ENCODE measurements around the gene INPP4B.

The INPP4B gene

DNA sequence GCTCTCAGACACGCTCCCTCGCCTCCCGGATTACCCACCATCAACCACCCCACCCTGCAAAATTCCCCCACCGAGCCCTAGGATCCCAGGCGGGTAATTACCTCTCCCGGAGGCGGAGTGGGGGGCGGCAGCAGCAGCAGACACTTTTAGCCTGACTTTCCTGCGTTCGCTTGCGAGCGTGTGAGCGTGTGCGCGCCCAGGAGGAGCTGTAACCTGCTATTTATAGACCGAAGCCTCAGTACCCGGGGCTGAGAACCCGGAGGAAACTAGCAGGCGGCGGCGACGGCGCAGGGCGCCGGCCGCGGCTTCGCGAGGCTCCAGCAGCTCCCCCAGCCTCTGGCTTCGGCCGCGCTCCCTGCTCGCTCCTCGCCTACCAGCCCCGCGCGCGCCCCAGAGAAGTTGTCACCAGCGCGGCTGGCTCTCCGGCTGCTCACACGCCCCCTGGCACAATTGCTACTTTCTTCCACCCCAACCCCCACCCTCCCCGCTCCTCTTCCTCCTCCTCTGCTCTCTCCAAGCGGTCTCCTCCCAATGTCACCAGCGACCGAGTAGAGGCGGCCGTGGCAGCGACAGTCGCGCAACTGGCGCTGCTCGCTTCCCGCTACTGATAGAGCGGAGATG, at the start of gene INPP4B:
INPP4B (minus strand) TSS at position 194 of the 621 bp plus-strand sequence.
- peak within 1 kb of the TSS; percentile 22; the same call in 1 of the 2 replicates for H3K27ac ChIP-seq
- TF ChIP-seq ZFX (IDR thresholded peaks at IDR 0.05; ENCODE audit: borderline replicate concordance): no peak

DNA sequence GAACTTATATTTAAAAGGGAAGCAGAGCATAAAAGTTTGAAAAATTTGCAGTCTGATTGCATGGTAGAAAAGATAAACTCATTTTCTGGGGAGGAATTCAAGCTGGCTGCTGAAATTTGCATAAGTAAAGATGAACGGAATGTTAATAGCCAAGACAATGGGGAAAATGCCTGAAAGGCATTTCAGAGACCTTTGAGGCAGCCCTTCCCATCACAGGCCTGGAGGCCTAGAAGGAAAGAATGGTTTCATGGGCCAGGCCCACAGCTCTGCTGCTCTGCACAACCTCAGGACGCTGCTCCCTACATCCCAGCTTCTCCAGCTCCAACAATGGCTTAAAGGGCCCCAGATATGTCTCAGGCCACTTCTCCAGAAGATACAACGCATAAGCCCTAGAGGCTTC, 46.9 kb upstream of the INPP4B start:
- no peak for TF ChIP-seq ZFX (IDR thresholded peaks at IDR 0.05; ENCODE audit: borderline replicate concordance)
- TF ChIP-seq, protein P1, sequence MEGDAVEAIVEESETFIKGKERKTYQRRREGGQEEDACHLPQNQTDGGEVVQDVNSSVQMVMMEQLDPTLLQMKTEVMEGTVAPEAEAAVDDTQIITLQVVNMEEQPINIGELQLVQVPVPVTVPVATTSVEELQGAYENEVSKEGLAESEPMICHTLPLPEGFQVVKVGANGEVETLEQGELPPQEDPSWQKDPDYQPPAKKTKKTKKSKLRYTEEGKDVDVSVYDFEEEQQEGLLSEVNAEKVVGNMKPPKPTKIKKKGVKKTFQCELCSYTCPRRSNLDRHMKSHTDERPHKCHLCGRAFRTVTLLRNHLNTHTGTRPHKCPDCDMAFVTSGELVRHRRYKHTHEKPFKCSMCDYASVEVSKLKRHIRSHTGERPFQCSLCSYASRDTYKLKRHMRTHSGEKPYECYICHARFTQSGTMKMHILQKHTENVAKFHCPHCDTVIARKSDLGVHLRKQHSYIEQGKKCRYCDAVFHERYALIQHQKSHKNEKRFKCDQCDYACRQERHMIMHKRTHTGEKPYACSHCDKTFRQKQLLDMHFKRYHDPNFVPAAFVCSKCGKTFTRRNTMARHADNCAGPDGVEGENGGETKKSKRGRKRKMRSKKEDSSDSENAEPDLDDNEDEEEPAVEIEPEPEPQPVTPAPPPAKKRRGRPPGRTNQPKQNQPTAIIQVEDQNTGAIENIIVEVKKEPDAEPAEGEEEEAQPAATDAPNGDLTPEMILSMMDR (IDR thresholded peaks at IDR 0.05): no peak
- no peak overlapping the region for H3K27ac ChIP-seq

DNA sequence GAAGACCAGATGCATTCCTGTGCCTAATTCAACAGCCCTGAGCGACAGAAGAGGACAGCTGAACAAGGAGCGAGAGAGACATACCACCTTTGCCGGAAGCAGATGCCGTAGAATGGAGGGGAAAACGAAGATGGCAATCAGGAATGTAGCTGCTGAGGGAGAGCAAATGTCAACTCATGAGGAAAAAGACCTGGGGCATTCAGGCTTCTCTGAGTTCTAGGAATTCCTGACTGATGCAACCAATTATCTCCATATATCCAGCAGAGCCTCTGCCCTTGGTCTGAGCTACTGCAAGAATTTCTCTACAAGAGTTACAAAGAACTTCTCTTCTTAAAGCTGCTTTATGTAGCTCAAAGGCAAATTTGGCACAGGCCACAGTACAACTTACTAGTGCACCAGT, 40.5 kb upstream of the INPP4B start:
- TF ChIP-seq, protein P1 (IDR thresholded peaks at IDR 0.05): no peak
- no peak for TF ChIP-seq ZFX (IDR thresholded peaks at IDR 0.05; ENCODE audit: borderline replicate concordance)
- H3K27ac ChIP-seq: no peak overlapping the region

DNA sequence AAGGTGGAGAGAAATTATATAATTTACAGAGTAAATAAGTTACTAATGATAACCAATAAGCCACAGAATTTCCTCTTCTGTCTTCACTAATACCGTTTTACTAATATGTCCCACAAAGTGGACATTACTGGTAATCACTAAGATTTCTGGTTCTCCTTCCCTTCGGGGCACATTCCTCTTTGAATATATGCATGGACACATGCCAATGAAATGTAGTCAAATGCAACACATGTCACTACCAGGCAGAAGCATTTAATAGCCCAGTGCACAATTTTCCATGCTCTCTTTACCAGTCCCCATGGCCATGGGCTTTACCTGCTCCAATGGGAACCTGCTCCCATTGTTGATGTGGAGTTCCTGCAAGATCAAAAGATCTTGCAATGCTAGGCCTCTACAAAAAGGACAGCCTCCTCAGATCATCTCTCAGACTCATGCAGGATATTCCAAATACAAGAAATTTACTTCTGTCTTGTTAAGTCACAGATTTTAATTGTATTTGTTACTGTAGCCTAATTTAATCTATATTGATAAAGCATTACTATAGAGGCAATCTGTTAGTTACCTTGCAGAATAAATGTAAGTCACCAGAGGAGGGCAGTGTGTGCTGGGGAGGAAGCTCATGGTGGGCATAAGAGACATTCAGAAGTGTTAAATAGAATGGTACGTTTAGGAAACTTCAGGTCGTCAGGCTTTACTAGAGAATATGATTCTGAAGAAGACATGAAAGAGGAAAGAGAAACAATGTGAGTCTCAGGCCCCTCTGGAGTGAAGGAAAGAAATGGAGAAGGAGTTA, 37.1 kb upstream of the INPP4B start:
- TF ChIP-seq ZFX (IDR thresholded peaks at IDR 0.05; ENCODE audit: borderline replicate concordance): no peak
- TF ChIP-seq, protein P1 (IDR thresholded peaks at IDR 0.05): peak; percentile 68
- no peak overlapping the region for H3K27ac ChIP-seq

DNA sequence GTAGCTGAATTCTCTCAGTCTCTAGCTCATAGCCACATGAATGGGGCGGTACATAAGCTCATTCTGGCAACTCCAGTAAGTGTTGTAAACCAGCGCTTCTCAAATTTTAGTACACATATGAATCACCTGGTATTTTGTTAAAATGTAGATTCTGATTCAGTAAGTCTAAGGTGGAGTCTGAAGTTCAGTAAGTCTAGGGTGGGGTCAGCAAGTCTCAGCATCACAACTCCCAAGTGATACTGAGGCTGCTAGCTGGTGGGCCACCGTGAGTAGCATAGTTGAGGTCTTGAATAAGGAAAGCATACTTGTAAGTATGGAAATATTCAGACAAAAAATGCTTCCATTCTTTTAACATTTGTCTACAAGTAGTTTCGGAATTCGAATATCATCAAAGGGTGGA, 36.1 kb upstream of the INPP4B start:
- no peak overlapping the region for H3K27ac ChIP-seq

DNA sequence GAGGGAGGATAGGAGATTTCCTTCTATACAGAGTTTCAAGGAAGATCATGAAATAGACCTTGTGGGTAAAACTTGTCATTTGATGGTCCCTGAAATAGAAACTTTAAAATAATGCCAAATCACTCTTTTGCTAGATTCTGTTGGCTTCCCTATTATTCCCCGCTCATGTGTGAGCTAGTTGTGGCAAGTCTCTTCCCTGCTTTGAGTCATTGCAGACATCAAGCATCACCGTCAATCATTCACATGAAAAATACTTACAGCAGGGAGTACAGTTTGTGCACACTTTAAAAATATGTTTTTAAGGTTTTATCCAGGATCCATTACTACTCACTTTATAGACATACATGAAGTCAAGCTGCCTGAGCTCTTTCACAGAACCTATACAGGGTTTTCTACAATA, 35.2 kb upstream of the INPP4B start:
- TF ChIP-seq ZFX (IDR thresholded peaks at IDR 0.05; ENCODE audit: borderline replicate concordance): no peak
- TF ChIP-seq, protein P1 (IDR thresholded peaks at IDR 0.05): no peak
- no peak overlapping the region for H3K27ac ChIP-seq

More for the DNA sequence above, 36.1 kb upstream of the INPP4B start:
- no peak for TF ChIP-seq ZFX (IDR thresholded peaks at IDR 0.05; ENCODE audit: borderline replicate concordance)
- TF ChIP-seq, protein P1 (IDR thresholded peaks at IDR 0.05): no peak

DNA sequence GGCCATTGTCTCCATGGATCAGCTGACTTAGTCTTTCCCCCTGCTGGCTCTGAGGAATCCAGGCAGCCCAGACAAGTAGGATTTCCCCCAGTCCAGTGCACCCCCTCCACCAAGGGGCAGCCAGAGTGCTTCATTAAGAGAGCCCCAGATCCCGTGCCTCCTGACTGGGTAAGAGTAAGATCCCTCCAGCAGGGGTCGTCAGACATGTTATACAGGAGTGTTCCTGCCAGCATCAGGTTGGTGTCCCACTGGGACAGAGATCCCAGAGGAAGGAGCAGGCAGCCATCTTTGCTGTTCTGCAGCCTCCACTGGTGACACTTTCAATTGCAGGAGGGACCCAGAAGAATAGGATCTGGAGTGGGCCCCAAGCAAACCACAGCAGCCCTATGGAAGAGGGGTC, 29.0 kb upstream of the INPP4B start:
- no peak for TF ChIP-seq ZFX (IDR thresholded peaks at IDR 0.05; ENCODE audit: borderline replicate concordance)
- no peak overlapping the region for H3K27ac ChIP-seq

DNA sequence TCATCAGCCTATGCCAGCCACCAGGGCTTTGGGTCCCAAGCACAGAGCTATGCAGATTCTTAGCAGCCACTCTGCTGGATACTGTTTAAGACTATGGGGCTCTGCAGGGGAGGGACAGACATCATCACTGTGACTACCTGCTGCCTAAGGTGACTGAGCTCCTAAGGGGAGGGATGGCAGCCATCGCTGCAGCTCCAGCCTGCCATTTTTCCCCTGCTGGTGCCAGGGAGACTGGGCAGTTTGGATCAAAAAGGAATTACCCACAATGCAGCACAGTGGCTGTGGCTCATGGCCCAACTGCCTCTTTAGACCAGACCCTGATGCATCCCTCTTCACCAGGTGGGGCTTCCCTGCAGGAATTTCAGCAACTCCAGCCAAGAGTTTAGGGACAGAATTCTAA, 28.6 kb upstream of the INPP4B start:
- TF ChIP-seq, protein P1 (IDR thresholded peaks at IDR 0.05): no peak
- TF ChIP-seq ZFX (IDR thresholded peaks at IDR 0.05; ENCODE audit: borderline replicate concordance): no peak
- H3K27ac ChIP-seq: no peak overlapping the region

All from 22Rv1 (cell line).